ENCODE results near the gene OR4K17.
"Not testable (repeated sequence)": the region's sequence is repeated elsewhere in the genome, so short reads cannot be mapped to it uniquely, and the experiment has no call there.

Gene OR4K17, protein sequence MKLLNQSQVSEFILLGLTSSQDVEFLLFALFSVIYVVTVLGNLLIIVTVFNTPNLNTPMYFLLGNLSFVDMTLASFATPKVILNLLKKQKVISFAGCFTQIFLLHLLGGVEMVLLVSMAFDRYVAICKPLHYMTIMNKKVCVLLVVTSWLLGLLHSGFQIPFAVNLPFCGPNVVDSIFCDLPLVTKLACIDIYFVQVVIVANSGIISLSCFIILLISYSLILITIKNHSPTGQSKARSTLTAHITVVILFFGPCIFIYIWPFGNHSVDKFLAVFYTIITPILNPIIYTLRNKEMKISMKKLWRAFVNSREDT

DNA sequence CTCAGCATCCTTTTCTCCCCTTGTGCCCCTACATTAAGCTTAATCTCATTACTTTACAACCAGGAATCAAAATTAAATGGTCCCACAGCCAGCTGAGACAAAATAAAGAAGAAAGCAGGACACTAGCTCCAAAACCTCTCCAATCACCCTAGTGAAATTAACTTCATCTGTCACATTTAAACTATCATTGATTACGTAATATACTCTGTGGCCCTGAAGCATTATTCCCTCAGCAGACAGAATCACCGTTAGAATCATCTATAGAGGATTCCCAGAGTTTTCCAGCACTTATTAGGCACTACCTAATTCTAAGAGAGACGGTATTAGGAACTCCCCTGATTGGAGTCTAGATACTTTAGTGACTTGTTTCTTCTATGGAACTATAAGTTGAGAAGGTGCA, at the start of gene OR4K17:
OR4K17 (plus strand) TSS at position 302 of the 400 bp plus-strand sequence. CDS start 6,761 bp downstream, outside the sequence.
- no peak for DNase-seq

DNA sequence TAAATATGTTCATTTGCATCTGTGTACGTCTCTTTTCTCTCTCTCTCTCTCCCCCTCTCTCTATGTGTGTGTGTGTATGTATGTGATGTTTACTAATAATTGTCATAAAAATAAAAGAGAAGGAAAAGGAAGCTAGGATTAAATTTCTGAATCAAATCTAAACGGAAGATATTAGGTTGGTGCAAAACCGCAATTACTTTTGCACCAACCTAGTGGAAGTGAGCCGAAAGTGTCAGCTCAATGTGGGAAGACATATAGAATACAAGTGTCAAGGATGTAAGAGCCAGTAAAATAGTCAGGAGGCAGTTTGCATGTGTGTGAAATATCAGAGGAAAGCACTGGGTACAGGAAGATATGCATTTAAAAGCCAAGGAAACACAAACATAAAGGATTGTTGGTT, 18.5 kb upstream of the OR4K17 start:
- no peak for DNase-seq

DNA sequence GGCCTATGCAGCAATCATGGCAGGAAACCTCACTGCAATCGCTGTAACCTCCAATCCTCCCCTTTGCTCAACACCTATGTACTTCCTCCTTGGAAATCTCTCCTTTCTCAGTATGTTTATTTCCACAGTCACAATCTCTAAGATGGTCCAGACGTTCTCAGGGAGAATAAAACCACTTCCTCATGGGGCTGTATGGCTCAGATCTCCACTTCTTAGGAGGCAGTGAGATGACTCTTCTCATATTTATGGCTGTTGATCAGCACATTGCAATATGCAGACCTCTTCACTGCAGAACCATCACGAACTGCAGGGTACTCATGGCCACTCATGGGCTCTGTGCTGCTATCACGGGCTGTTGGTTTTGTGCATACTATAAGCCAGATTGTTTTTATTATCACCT, 17.1 kb upstream of the OR4K17 start:
- no peak for DNase-seq

DNA sequence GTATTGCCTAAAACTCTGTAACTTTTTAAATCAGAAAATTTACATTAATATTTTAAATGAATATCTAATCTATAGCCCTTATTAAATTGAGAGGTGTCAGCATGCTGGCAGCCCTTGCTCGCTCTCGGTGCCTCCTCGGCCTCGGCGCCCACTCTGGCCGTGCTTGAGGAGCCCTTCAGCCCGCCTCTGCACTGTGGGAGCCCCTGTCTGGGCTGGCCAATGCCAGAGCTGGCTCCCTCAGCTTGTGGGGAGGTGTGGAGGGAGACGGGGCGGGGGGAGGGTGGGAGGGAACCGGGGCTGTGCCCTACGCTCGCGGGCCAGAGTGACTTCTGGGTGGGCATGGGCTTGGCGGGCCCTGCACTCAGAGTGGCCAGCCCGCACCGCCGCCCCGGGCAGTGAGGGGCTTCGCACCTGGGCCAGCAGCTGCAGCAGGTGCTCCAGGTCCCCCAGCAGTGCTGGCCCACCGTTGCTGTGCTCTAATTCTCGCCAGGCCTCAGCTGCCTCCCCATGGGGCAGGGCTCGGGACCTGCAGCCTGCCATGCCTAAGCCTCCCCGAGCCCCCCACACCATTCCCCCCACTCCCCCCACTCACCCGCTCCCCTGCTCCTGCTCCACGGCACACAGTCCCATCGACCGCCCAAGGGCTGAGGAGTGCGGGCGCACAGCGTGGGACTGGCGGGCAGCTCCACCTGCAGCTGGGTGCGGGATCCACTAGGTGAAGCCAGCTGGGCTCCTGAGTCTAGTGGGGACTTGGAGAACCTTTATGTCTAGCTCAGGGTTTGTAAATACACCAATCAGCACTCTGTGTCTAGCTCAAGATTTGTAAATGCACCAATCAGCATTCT, 11.4 kb upstream of the OR4K17 start:
- not testable (repeated sequence) for DNase-seq

DNA sequence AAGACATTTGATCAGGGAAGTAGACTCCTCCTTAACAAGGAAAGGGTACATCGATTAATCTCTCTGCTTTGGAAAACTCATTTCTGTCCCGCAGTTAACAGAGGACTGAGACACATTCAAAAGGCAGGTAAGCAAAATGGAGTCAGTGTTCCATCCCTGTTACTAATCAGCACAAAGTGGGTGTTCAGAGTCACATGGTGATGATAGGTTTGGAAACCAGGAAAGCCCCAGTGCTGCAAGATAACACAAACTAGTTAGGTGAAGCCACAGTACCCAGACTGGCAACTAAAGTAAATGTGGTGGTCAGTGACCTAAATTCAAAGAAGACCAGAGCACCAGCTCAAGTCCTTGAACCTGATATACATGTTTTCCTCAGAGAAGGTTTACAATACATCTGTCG, 1.8 kb downstream of the OR4K17 start:
- DNase-seq, result no peak

DNA sequence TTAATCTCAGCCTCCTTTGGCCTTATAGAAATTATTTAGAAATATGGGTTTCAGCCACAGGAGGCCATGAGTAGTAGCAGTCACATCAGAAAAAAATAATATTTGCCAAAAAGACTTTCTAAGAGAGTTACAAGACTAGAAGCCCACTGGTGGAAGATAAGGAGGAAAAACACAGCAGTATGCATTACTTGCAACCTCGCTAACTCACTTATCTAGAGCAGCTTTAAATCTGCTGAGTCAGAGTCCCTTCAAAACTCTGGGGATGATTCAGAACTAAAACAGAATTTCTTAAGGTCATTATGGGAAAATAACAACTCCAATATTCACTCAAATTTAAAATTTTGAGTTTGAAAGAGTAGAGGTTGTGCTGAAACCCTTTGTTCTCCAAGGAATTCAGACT, 6.2 kb downstream of the OR4K17 start:
- DNase-seq, result no peak

DNA sequence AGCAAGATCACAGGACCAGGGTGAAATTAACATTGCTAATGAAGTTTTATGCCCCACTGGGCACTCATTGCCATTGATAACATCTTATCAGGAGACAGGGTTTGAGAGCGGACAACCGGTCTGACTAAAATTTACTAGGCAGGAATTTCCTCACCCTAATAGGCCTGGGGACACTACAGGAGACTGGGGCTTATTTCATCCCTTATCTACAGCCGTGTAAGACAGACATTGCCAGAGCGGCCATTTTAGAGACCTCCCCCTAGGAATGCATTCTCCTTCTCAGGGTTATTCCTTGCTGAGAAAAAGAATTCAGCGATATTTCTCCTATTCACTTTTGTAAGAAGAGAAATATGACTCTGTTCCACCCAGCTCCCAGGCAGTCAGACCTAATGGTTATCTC, 8.3 kb downstream of the OR4K17 start:
- DNase-seq, result no peak

DNA sequence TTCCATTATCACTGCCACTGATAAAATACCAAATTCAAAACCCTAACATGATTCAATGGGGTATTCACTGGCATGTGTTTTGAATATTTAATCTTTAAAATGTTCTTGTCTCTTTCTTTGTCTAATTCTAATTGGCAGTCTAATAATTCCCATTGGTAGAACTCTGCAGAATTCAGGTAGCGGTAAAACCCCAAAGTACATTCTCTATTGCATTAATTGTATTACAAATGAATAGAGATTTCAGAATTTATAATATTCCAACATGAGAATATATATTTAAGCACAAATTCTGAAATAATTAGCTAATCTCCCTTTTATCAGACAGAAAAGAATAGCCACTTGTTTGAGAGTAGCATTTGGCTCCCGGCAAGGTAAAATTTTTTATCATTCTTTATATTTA, 28.0 kb downstream of the OR4K17 start, which contains the start of gene OR4N5:
OR4N5 (plus strand) TSS at position 301 of the 400 bp plus-strand sequence. CDS start 4,916 bp downstream, outside the sequence.
- no peak for DNase-seq

DNA sequence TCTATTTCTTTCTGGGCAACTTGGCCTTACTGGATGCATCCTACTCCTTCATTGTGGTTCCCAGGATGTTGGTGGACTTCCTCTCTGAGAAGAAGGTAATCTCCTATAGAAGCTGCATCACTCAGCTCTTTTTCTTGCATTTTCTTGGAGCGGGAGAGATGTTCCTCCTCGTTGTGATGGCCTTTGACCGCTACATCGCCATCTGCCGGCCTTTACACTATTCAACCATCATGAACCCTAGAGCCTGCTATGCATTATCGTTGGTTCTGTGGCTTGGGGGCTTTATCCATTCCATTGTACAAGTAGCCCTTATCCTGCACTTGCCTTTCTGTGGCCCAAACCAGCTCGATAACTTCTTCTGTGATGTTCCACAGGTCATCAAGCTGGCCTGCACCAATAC, 33.4 kb downstream of the OR4K17 start:
- DNase-seq, result no peak

DNA sequence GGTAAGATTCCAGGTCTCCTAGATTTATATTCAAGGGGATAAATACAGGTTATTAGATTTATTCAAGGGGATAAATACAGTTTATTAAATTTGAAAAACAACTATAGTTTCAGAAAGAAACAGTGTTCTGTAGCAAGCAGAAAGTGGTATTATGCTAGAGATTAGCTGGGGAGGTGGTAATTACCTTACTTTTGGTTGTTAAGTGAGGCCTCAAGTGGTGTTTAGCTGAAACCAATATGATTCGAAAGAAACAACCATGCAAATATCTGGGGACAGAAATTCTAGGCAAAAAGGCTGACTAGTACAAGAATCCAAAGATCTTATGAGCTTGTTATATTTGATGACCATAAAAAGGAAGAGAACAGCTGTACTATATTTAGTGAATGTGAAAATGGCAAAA, 34.3 kb downstream of the OR4K17 start:
- no peak for DNase-seq

DNA sequence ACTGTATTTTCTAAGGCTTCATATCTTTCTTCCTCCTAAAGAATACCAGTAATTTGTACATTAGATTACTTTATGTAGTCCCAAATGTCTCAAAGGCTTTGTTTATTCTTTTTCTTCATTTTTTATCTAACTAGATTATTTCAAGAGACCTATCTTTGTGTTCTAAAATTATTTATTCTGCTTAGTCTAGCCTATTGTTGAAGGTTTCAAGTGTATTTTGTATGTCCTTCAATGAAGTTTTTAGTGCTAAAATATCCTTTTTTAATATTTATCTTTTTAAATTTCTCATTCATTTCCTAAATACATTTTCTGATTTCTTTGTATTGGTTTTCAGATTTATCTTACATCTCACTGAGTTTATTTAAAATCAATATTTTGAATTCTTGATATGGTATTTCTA, 53.9 kb downstream of the OR4K17 start:
- DNase-seq, result no peak

DNA sequence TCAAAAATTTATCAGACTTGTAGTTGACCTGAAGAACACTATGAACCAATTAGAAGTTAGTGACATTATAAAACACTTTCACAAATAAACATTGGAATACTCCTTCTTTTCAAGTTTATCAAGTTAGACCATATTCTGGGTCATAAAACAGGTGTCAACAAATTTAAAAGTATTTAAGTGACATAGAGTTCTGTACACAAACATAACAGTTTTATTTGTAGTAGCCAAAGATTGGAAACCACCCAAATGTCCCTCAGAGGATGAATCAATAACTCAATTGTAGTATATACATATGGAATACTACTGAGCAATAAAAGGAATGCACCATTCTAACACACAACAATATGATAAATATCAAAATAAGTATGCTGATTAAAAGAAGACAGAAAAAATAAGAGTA, 56.6 kb downstream of the OR4K17 start:
- no peak for DNase-seq

DNA sequence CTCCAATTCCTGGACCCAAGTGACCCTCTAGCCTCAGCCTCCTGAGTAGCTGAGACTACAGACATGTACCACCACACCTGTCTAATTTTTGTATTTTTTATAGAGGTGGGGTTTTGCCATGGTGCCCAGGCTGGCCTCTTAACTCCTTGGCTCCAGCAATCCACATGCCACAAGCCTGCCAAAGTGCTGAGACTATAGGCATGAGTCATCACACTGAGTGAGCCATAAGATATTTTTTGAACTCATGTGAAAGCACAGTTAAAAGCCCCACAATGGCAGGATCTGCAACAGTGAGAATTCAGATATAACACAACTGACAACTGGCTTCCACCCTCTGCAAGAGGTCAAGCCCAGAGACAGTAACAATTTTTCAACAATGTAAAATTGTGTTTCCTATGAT, 59.3 kb downstream of the OR4K17 start:
- not testable (repeated sequence) for DNase-seq

All from GOT3 (cell line).